A549 (cell line): ENCODE data around the gene PIGX. TPM values are rescaled to one million over a fixed set of nuclear protein-coding genes. Genes with fewer than 3 reads are reported as not detected.

Source experiments
- ATAC-seq, 2 experiments: fragments of 200-7000 bp in 1 of 2; fragments of >200 bp in 1 of 2; cut with Nextera tagmentation in 1 of 2; cut with Tn5 transposase in 1 of 2; 3 replicates each; pipeline versions ENCODE4 v1.8.0 to v1.9.1; 2018 to 2020; ENCODE audit warnings: mild to moderate bottlenecking in 1 of 2, moderate library complexity in 1 of 2
- CTCF ChIA-PET: fragments of 300-600 bp; sonication (Branson Sonifier 250); formaldehyde crosslinking; extraction: SDS; loops from one replicate; lab custom pipeline; 2021; ENCODE audit warnings: antibody characterized with exemption, inconsistent platforms; lab: Yijun Ruan, JAX
- POLR2A ChIA-PET: fragments of 350-600 bp; formaldehyde crosslinking; extraction: SDS; loops from one replicate; lab custom pipeline; 2021; ENCODE audit warnings: antibody characterized with exemption, inconsistent platforms; lab: Yijun Ruan, JAX
- DNase-seq, 2 experiments: peaks; one replicate each; pipeline versions ENCODE4 v3.0.0 to v3.0.0-alpha.2; 2011 to 2016; ENCODE audit warnings: low read depth in 1 of 2, low spot score in 1 of 2
- FAIRE-seq: peaks from 2 replicates; lab custom pipeline; 2011; peaks lifted over from hg19 to GRCh38; lab: Jason Lieb, UNC
- H3K27ac ChIP-seq, 2 experiments: fragments of >200 bp; sonication (Bioruptor Twin); formaldehyde crosslinking; 3 replicates each; pipeline ENCODE4 v1.5.1; 2016 to 2017
- H3K4me1 ChIP-seq: fragments of >200 bp; sonication (Bioruptor Twin); formaldehyde crosslinking; 3 replicates; pipeline ENCODE4 v1.6.1; 2016
- H3K4me2 ChIP-seq: fragments of >200 bp; sonication (Bioruptor Twin); formaldehyde crosslinking; 3 replicates; pipeline ENCODE4 v1.6.1; 2016
- H3K4me3 ChIP-seq: fragments of >200 bp; sonication (Bioruptor Twin); formaldehyde crosslinking; 3 replicates; pipeline ENCODE4 v1.5.1; 2016
- H3K9me3 ChIP-seq: fragments of >200 bp; sonication (Bioruptor Twin); formaldehyde crosslinking; 3 replicates; pipeline ENCODE4 v1.6.1; 2016
- ATOH8 ChIP-seq: fragments of 250-450 bp; sonication (Bioruptor Pico); IDR thresholded peaks from 2 replicates; pipeline ENCODE4 v1.5.0; 2020; ENCODE audit warnings: low read depth, mild to moderate bottlenecking, moderate library complexity
- BCL3 ChIP-seq: fragments of >200 bp; sonication (Bioruptor Twin); formaldehyde crosslinking; IDR thresholded peaks from 3 replicates; pipeline ENCODE4 v1.6.1; 2016
- CEBPB ChIP-seq, 2 experiments: fragments of >200 bp in 1 of 2; sonication (Bioruptor Twin) in 1 of 2; formaldehyde crosslinking in 1 of 2; IDR thresholded peaks; 2 replicates each; pipeline ENCODE4 v1.6.1; 2012 to 2016
- CHD2 ChIP-seq: fragments of 150-350 bp; IDR thresholded peaks from 2 replicates; pipeline ENCODE4 v1.6.1; 2014; ENCODE audit warnings: low read length; ENCODE audit not compliant: partially characterized antibody
- CHD4 ChIP-seq: fragments of 200-600 bp; sonication (generic); IDR thresholded peaks from 2 replicates; pipeline ENCODE4 v1.6.1; 2016; ENCODE audit warnings: antibody characterized with exemption, mild to moderate bottlenecking, borderline replicate concordance
- ELK1 ChIP-seq: fragments of 150-350 bp; IDR thresholded peaks from 2 replicates; pipeline ENCODE4 v1.6.1; 2014; ENCODE audit warnings: low read depth, mild to moderate bottlenecking, low read length
- EP300 ChIP-seq, 2 experiments: fragments of >200 bp; sonication (Bioruptor Twin); formaldehyde crosslinking; IDR thresholded peaks; 2 replicates in 1 of 2; 3 replicates in 1 of 2; pipeline ENCODE4 v1.6.1; 2016 to 2017
- FOSB ChIP-seq: fragments of 250-450 bp; sonication (Bioruptor Pico); IDR thresholded peaks from 2 replicates; pipeline ENCODE4 v1.5.0; 2020; ENCODE audit warnings: mild to moderate bottlenecking, moderate library complexity
- FOSL2 ChIP-seq, 2 experiments: fragments of 450-650 bp in 1 of 2; fragments of >200 bp in 1 of 2; sonication (Bioruptor Twin) in 1 of 2; formaldehyde crosslinking; IDR thresholded peaks; 2 replicates each; pipeline versions ENCODE4 v1.5.0 to v1.6.1; 2016 to 2020; ENCODE audit warnings: mild to moderate bottlenecking in 1 of 2, moderate library complexity in 1 of 2
- HDAC2 ChIP-seq: fragments of 200-600 bp; sonication (generic); IDR thresholded peaks from 2 replicates; pipeline ENCODE4 v1.6.1; 2016
- HMGXB4 ChIP-seq: fragments of 250-450 bp; sonication (Bioruptor Pico); IDR thresholded peaks from 2 replicates; pipeline ENCODE4 v1.5.0; 2021; ENCODE audit warnings: mild to moderate bottlenecking, moderate library complexity, borderline replicate concordance
- HOXB13 ChIP-seq: fragments of 250-450 bp; sonication (Bioruptor Pico); IDR thresholded peaks from 2 replicates; pipeline ENCODE4 v1.5.0; 2020; ENCODE audit warnings: low read depth, mild to moderate bottlenecking, moderate library complexity
- JUN ChIP-seq, 2 experiments: fragments of >200 bp; sonication (Bioruptor Twin); formaldehyde crosslinking; IDR thresholded peaks; 2 replicates in 1 of 2; 3 replicates in 1 of 2; pipeline ENCODE4 v1.6.1; 2016 to 2017
- MAFK ChIP-seq: fragments of 450-650 bp; IDR thresholded peaks from 2 replicates; pipeline ENCODE4 v1.6.1; 2014; ENCODE audit not compliant: partially characterized antibody
- MYC ChIP-seq: IDR thresholded peaks from 2 replicates; pipeline ENCODE4 v1.6.1; 2012; ENCODE audit warnings: mild to moderate bottlenecking, inconsistent platforms, low read length, improper control_type of control experiment, borderline replicate concordance
- POLR2A ChIP-seq: IDR thresholded peaks from 2 replicates; pipeline ENCODE4 v1.6.1; 2012; ENCODE audit warnings: mild to moderate bottlenecking, low read length
- SMC3 ChIP-seq: fragments of >200 bp; sonication (Bioruptor Twin); formaldehyde crosslinking; IDR thresholded peaks from 3 replicates; pipeline ENCODE4 v1.6.1; 2018; ENCODE audit warnings: inconsistent platforms
- SREBF2 ChIP-seq: fragments of 450-650 bp; IDR thresholded peaks from 2 replicates; pipeline ENCODE4 v1.6.1; 2014; ENCODE audit warnings: mild to moderate bottlenecking, moderate library complexity
- TP53 ChIP-seq: fragments of 250-450 bp; sonication (Bioruptor Pico); IDR thresholded peaks from 2 replicates; pipeline ENCODE4 v1.5.0; 2021; ENCODE audit warnings: mild to moderate bottlenecking, moderate library complexity
- ZC3H11A ChIP-seq: fragments of 450-650 bp; IDR thresholded peaks from 2 replicates; pipeline ENCODE4 v1.6.1; 2014; ENCODE audit warnings: antibody characterized with exemption, mild to moderate bottlenecking
- WGBS: methylation state at CpG from one replicate; pipeline ENCODE4 v1.1.6; 2017; ENCODE audit errors: missing lambda C conversion rate; 5-methylcytosine and 5-hydroxymethylcytosine counted together
- polyA plus RNA-seq, 4 experiments: library from polyadenylated mRNA; depleted of rRNA in 3 of 4; stranded (reverse); fragments of >200 nt; fragmentation: RNase III in 1 of 4; extraction: RNeasy Plus Mini Kit Qiagen cat#74134 plus additional on column Dnase treatment in 1 of 4; gene quantifications; 2 replicates in 3 of 4; 3 replicates in 1 of 4; pipeline ENCODE4 v1.2.3, GENCODE V29; 2011 to 2017

Gene PIGX
- polyA plus RNA-seq, 2 of the 4 experiments (the other 2 are of a cell fraction): 22.3 to 45.2 TPM

GRCh38 chr3:196662711-196663571 lies 49.2 kb upstream of the PIGX start:
- no peak overlapping the region for H3K4me2 ChIP-seq
- H3K4me1 ChIP-seq: 0 out of 3 replicates have a peak, but pooled peaks cover 4% of the 10 kb centered on the region
- DNase-seq (no peak), ATAC-seq (no peak), FAIRE-seq (no peak)
- TF ChIP-seq HOXB13 (CRISPR knock-in tag): no peak
- no peak for TF ChIP-seq HMGXB4 (CRISPR knock-in tag)
- TF ChIP-seq FOSL2 (IDR thresholded peaks at IDR 0.05): no peak
- no peak for TF ChIP-seq FOSL2 (CRISPR knock-in tag; IDR thresholded peaks at IDR 0.05)
- TF ChIP-seq ATOH8 (CRISPR knock-in tag): no peak
- TF ChIP-seq ZC3H11A: no peak
- no peak for TF ChIP-seq SMC3
- no peak for TF ChIP-seq FOSB
- TF ChIP-seq ELK1: no peak
- TF ChIP-seq SREBF2: no peak
- TF ChIP-seq TP53 (CRISPR knock-in tag): no peak
- TF ChIP-seq BCL3: no peak
- no peak for TF ChIP-seq HDAC2
- no peak for TF ChIP-seq POLR2A
- no peak for TF ChIP-seq CHD4
- no peak for TF ChIP-seq CEBPB (IDR thresholded peaks at IDR 0.05)
- TF ChIP-seq EP300 (IDR thresholded peaks at IDR 0.05): no peak
- H3K9me3 ChIP-seq: no peaks in the 10 kb centered on the region
- H3K27ac ChIP-seq: no peak overlapping the region
- 84% methylated on average over 12 of the region's 15 CpGs for WGBS
- ChIA-PET POLR2A (no interaction called here), CTCF (interaction anchor here (2.1 kb wide), 1 partner anchor 14 kb away, joined by 5 read pairs; no protein-coding TSS in a partner anchor)
- no peak overlapping the region for H3K4me3 ChIP-seq

GRCh38 chr3:196666001-196666867 lies 45.9 kb upstream of the PIGX start:
- peak overlapping the region in 1 of 2 experiments; percentile 56; a peak in 3 of 6 replicates for H3K27ac ChIP-seq
- FAIRE-seq (no peak), ATAC-seq (peak; percentile 82 to 85), DNase-seq (peak in 1 of 2 experiments; percentile 62)
- no peaks in the 10 kb centered on the region for H3K9me3 ChIP-seq
- H3K4me1 ChIP-seq: 0 out of 3 replicates have a peak, but pooled peaks cover 4% of the 10 kb centered on the region
- 42% methylated on average over 22 of the region's 23 CpGs for WGBS
- H3K4me2 ChIP-seq: peak overlapping the region; percentile 52
- ChIA-PET POLR2A (interaction anchor here (0.5 kb wide), 1 partner anchor 70 kb away, joined by 3 read pairs; no protein-coding TSS in a partner anchor), CTCF (interaction anchor here (1.3 kb wide), 1 partner anchor 21 kb away, joined by 3 read pairs; no protein-coding TSS in a partner anchor)
- TF ChIP-seq MAFK: no peak
- TF ChIP-seq CHD2: no peak
- TF ChIP-seq JUN (IDR thresholded peaks at IDR 0.05): no peak
- TF ChIP-seq MYC: no peak
- no peak overlapping the region for H3K4me3 ChIP-seq
